GM12891 (cell line): ENCODE data around the gene PARVB.

ENCODE experiments used
- PAX5 ChIP-seq: IDR thresholded peaks from 2 replicates; pipeline ENCODE4 v1.6.1; 2011; ENCODE audit warnings: low read length, moderate library complexity, mild to moderate bottlenecking; ENCODE audit not compliant: insufficient read depth, severe bottlenecking
- POLR2A ChIP-seq: IDR thresholded peaks from 2 replicates; pipeline ENCODE4 v1.6.1; 2011; ENCODE audit warnings: low read depth, low read length, control low read depth
- POLR2AphosphoS5 ChIP-seq: IDR thresholded peaks from 2 replicates; pipeline ENCODE4 v1.6.1; 2011; ENCODE audit warnings: low read depth, low read length, control low read depth
- POU2F2 ChIP-seq: IDR thresholded peaks from 2 replicates; pipeline ENCODE4 v1.6.1; 2011; ENCODE audit warnings: low read depth, mild to moderate bottlenecking, control low read depth, low read length, moderate library complexity
- SPI1 ChIP-seq: IDR thresholded peaks from 2 replicates; pipeline ENCODE4 v1.6.1; 2011; ENCODE audit warnings: low read depth, low read length, control low read depth
- TAF1 ChIP-seq: IDR thresholded peaks from 2 replicates; pipeline ENCODE4 v1.6.1; 2011; ENCODE audit warnings: low read depth, low read length, control low read depth

DNA sequence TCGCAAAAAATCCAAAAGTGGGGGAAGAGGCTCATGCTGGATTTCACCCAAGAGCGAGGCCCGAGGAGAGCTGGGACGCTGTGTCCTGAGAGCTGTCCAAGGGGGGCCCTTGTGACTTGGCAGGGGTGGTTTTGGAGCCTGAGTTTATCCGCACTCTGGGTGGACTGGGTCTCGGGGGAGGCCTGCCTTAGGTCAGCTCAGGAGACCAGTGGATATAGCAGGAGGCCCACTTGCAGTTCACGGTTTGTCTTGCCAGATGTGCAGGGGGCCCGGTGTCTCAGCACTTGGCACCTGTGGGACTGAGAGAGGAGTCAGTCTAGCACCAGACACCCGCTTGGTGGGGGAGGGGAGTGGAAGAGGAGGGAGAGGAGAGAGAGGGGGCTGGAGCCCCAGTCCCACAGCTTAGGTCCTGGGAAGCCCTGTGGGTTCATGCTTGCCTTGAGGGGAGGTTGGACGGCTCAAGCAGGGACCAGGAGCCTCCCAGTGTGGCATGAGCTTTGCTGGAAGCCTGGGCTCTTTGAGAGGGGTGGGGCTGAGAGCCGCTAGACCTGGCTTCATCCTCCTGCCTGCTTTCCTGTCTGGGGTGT is 33.4 kb downstream of the PARVB start:
- TF ChIP-seq POLR2AphosphoS5 (no peak), POLR2A (no peak), TAF1 (no peak), POU2F2 (no peak), SPI1 (no peak), PAX5 (no peak)
